Neural crest cell (in vitro differentiated cells): ENCODE results near the gene BMPER. TPM values are rescaled to one million over a fixed set of nuclear protein-coding genes. Genes with fewer than 3 reads are reported as not detected.

ENCODE experiments used
- DNase-seq: peaks from one replicate; pipeline ENCODE4 v3.0.0; 2021; ENCODE audit warnings: low read depth, mixed read lengths, low spot score
- H3K27ac Mint-ChIP-seq: one replicate; pipeline ENCODE4 v1.8.0; 2021; ENCODE audit warnings: mild to moderate bottlenecking, mixed read lengths; ENCODE audit not compliant: unreplicated experiment
- H3K27me3 Mint-ChIP-seq: 2 replicates; pipeline ENCODE4 v1.8.0; 2021; ENCODE audit warnings: low read depth, mild to moderate bottlenecking, mixed read lengths
- H3K36me3 Mint-ChIP-seq: 2 replicates; pipeline ENCODE4 v1.8.0; 2021; ENCODE audit warnings: low read depth, mild to moderate bottlenecking, mixed read lengths
- H3K4me1 Mint-ChIP-seq: 2 replicates; pipeline ENCODE4 v1.8.0; 2021; ENCODE audit warnings: mixed read lengths
- H3K4me3 Mint-ChIP-seq: one replicate; pipeline ENCODE4 v1.8.0; 2021; ENCODE audit warnings: mild to moderate bottlenecking, mixed read lengths
- H3K9me3 Mint-ChIP-seq: 2 replicates; pipeline ENCODE4 v1.8.0; 2021; ENCODE audit warnings: mixed read lengths
- total RNA-seq: library from RNA; stranded (reverse); gene quantifications from 2 replicates; pipeline ENCODE4 v1.2.1, GENCODE V29; 2021
- TF ChIP-seq, protein P1 (sequence below): fragments of 200-600 bp; sonication (generic); conservative IDR thresholded peaks from 2 replicates; pipeline ENCODE4 v1.5.0; 2021; ENCODE audit warnings: antibody characterized with exemption, mild to moderate bottlenecking

BMPER gene
- total RNA-seq, 1 donor from 2014 or later: not detected

DNA sequence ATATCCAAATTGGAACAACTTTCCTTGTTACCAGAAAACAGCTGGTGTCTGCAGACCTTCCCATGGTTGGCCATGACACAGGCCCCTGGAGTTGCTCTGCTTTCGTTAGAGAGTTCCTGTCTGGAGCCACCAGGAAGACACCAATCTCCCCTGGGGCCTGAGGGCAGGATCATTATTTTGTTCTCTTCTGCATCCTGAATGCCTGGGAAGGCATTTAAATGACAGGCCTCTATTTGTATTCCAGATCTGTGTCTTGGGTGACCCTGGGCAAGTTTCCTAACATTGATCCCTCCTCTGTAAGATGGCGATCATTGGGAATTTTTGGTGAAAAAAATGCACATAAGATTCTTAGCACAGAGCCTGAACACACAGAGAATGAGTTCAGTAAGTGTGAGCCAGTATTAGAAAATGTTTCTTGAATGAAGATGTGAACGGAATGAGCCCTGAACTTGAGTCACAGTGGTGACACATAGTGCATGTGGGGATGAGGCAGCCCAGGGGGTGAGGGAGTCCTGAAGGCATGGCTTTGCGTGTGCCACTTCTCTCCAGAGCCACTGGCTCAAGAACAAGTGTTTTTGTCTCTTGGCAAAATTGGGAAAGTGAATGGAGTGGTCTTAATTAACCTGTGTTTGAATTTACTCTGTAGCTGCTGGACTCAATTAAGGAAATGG, 28.4 kb downstream of the BMPER start:
- H3K27ac Mint-ChIP-seq: no peak overlapping the region
- H3K36me3 Mint-ChIP-seq: no peaks in the 10 kb centered on the region
- DNase-seq: no peak
- H3K9me3 Mint-ChIP-seq: no peaks in the 10 kb centered on the region
- peaks cover 6% of the 10 kb centered on the region for H3K4me1 Mint-ChIP-seq
- peaks cover 9% of the 10 kb centered on the region for H3K27me3 Mint-ChIP-seq
- TF ChIP-seq, protein P1, sequence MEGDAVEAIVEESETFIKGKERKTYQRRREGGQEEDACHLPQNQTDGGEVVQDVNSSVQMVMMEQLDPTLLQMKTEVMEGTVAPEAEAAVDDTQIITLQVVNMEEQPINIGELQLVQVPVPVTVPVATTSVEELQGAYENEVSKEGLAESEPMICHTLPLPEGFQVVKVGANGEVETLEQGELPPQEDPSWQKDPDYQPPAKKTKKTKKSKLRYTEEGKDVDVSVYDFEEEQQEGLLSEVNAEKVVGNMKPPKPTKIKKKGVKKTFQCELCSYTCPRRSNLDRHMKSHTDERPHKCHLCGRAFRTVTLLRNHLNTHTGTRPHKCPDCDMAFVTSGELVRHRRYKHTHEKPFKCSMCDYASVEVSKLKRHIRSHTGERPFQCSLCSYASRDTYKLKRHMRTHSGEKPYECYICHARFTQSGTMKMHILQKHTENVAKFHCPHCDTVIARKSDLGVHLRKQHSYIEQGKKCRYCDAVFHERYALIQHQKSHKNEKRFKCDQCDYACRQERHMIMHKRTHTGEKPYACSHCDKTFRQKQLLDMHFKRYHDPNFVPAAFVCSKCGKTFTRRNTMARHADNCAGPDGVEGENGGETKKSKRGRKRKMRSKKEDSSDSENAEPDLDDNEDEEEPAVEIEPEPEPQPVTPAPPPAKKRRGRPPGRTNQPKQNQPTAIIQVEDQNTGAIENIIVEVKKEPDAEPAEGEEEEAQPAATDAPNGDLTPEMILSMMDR: no peak
- H3K4me3 Mint-ChIP-seq: no peak overlapping the region

DNA sequence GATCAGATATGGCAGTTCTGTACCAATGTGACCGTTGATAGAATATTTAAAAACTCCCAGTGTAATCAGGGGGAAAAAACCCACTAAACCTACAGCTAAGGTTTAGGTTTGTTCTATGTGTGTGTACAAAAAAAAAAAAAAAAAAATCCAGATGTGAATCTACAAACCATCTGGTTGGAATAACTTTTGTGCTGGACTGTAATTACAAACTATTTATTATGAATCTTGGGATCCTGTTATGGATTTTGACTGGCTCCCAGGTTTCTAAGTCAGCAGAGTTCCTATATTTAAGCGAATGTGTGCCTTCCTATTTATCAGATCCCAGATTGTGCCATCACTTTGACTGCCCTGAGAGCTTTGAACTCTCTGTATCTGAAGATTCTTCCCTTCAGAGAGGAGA, 29.1 kb downstream of the BMPER start:
- Mint-ChIP-seq H3K27me3 (peaks cover 9% of the 10 kb centered on the region), H3K4me1 (peaks cover 6% of the 10 kb centered on the region), H3K9me3 (no peaks in the 10 kb centered on the region), H3K36me3 (no peaks in the 10 kb centered on the region), H3K4me3 (no peak overlapping the region), H3K27ac (no peak overlapping the region)
- TF ChIP-seq, protein P1: no peak
- no peak for DNase-seq

DNA sequence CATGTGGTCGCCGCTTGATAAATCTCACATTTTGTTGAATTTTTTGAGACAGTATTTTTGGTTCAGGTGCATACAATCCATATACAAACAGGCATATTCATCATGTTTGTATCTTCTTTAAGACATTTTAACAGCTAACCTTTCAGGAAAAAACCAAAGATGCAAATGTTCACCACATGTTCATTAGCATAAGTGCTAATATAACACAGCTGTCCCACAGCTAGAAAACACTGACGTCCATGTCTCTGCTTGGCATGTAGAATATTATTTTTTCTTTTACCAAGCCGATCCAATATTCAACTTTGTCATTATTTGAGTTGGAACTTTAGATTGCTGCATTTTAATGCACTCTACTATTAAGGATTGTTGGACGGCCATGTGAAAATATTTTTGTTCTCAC, 31.2 kb downstream of the BMPER start:
- DNase-seq: no peak
- H3K4me1 Mint-ChIP-seq: peaks cover 6% of the 10 kb centered on the region
- no peak overlapping the region for H3K27ac Mint-ChIP-seq

DNA sequence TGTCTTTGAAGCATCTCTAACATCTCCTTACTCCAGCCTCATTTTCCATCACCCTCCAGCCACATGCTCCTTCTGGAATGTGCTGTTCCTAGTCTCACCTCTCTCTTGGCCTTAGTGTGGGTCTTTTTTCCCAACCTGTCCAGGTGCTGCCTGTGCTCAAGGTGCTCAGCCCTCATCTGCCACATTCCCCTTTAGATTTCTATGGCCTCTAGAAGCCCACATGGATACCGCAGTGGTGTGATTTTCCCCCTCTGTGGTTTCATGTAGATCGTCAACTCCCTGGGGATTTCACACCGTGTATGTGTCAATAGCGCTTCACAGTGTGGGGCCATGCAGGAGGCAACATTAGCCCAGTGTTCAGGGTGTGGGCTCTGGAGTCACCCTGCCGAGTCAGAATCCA, 32.5 kb downstream of the BMPER start:
- TF ChIP-seq, protein P1: no peak
- Mint-ChIP-seq H3K4me3 (no peak overlapping the region), H3K4me1 (peaks cover 3% of the 10 kb centered on the region), H3K9me3 (no peaks in the 10 kb centered on the region), H3K27ac (no peak overlapping the region), H3K36me3 (no peaks in the 10 kb centered on the region), H3K27me3 (peaks cover 6% of the 10 kb centered on the region)
- no peak for DNase-seq

More for the DNA sequence above, 31.2 kb downstream of the BMPER start:
- H3K4me3 Mint-ChIP-seq: no peak overlapping the region
- TF ChIP-seq, protein P1: no peak
- no peaks in the 10 kb centered on the region for H3K36me3 Mint-ChIP-seq
- peaks cover 9% of the 10 kb centered on the region for H3K27me3 Mint-ChIP-seq
- H3K9me3 Mint-ChIP-seq: no peaks in the 10 kb centered on the region

DNA sequence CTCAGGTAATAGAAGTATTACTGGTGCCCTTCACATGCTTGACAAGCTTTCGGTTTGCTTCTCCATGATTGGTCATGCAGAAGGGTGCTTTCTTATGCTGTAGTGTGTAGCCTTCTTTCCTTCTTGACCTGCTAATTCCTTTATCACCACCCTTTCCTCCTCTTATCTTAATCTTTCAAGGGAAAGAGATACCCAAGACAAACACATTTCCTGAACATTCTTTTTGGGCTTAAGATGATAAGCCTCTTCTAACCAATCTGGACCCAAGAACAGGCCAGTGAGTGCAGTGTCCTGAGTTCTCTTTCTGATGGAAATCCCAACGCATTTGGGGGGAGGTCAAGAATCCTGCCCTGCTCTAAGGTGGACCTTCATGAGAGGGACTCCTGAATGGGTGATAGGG, 33.8 kb downstream of the BMPER start:
- Mint-ChIP-seq H3K27ac (no peak overlapping the region), H3K27me3 (peaks cover 6% of the 10 kb centered on the region), H3K4me1 (no peaks in the 10 kb centered on the region), H3K4me3 (no peak overlapping the region), H3K9me3 (no peaks in the 10 kb centered on the region), H3K36me3 (no peaks in the 10 kb centered on the region)
- TF ChIP-seq, protein P1: no peak
- DNase-seq: no peak
